Amygdala (tissue), 56 donors: ENCODE data around the gene TMEM163.
"Not testable (repeated sequence)": the region's sequence is repeated elsewhere in the genome, so short reads cannot be mapped to it uniquely, and the experiment has no call there.

Experiments
- DNase-seq, 56 donors: peaks; one replicate each; lab custom pipeline; 2025; lab: John Stamatoyannopoulos, UW

The TMEM163 gene

DNA sequence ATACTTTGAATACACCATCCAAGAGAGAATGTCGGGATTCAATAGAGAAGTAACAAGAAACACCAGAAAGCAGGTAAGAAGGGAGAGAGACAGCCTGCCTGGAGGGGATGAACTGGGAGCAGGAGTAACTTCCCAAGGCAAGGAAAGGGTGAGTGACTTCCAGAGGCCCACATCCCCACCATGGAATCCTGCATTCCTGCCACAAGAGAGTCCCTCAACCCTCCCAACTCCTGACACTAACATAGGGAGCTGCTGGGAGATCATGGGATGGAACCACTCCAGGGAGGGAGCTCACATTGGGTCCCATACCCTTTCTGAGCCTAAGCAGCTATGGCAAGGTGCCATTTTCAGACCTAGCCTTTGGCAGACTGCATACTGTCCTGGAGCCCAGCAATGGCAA is 5.5 kb upstream of the TMEM163 start:
- no peak for DNase-seq

DNA sequence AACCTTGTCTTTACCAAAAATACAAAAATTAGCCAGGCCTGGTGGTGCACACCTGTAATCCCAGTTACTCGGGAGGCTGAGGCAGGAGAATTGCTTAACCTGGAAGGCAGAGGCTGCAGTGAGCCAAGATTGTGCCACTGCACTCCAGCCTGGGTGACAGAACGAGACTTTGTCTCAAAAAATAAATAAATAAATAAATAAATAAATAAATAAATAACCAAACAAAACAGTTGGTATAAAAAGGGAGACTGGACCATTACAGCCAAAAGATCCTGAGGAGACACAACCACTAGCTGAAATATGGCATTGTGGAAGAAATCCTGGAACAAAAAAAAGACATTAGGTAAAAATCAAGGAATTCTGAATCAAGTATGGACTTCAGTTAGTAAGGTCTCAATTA is 4.9 kb upstream of the TMEM163 start:
- DNase-seq, result not testable (repeated sequence)

- DNase-seq, result no peak
Measured at GRCh38 chr2:134722728-134723127, 3.9 kb upstream of the TMEM163 start.

DNA sequence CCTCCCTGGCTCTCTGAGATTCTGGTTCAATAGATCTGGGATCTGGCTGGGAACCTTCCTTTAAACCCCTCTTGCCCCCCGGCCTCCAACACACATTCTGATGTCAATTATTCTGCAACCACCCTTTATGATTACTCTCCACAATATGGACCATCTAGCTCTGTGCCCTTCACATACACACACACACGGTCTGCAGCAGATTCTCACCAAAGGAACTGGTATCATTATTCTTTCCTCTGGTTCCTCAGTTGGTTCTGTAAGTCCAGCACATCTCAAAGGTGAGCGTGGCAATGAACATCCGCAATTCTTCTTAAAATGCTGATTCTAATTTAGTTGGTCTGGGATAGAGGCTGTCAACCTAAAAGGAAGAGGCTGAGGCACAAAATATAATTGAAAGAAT is 2.8 kb upstream of the TMEM163 start:
- no peak for DNase-seq

DNA sequence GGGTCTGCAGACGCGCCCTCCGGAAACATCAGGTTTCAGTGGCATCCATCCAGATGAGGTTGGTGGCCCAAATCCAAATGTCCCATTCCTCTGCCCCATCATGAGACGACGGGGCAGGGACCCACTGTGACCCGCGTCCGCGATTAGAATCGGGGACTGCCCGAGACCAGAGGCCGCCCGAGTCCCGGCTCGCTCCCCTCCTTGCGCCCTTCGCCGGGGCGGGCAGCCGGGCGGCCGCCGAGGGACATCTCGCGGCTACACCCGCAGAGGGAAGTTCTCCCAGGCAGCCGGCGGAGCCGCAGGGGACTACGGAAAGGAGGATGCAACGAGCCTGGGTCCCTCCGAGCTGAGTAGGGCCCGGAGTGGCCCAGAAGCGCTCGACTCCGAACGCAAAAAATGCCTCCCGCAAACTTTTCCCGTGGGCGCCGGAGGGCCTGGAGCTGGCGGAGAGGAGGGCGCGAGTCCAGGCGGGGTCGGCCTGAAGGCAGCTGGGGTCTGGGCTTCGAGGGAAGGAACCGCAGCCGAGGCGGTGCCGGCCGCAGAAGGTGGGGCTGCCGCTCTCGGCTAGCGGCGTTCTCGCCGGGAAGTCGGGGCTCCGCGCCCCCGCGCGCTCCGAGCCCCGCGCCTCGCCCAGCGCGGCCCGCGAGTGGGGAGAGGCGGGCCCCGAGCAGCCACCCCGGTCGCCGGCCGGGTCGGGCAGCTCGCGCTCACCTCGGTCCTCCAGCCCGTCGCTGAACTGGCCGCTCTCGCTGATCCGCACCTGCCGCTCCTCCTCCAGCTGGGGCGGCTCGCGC is 580 bp downstream of the TMEM163 start:
- peak in 2 of 56 donors; percentile 17 to 22 for DNase-seq

GRCh38 chr2:134717286-134718022 is 1.3 kb downstream of the TMEM163 start:
- DNase-seq, result no peak

- no peak for DNase-seq
Measured at GRCh38 chr2:134716721-134717243, 2.0 kb downstream of the TMEM163 start.

DNA sequence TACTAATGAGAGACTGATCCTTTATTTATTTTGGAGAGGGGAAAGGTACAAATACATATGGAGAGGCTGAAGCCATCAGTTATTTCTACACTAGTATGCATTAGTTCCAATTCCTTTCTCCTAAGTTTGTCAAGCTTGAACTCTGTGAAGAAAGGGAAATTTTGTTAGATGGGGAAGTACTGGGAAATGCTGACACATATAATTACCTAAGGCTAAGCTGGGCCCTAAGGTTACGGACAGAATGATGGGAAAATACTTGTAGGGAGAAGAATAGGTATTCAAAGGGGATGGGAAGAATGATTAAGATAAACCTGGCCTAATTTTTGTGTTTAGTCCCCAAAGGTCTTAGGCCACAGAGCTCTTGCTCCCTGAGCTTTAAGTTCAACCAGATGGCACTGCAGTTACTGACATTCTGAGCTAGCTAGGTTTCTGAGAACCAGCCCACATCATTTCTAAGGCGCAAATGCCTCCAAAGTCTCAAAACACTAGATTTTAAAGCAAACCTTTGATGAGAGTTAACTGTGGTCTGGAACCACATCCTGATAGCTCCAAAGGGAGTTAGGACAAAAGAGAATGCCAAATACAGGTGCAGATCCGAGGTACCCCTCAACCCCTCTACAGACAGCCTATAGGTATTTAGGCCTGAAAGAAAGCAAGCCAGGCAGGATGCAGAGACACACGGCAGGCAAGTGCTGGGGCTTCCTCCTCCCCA is 2.7 kb downstream of the TMEM163 start:
- no peak for DNase-seq

DNA sequence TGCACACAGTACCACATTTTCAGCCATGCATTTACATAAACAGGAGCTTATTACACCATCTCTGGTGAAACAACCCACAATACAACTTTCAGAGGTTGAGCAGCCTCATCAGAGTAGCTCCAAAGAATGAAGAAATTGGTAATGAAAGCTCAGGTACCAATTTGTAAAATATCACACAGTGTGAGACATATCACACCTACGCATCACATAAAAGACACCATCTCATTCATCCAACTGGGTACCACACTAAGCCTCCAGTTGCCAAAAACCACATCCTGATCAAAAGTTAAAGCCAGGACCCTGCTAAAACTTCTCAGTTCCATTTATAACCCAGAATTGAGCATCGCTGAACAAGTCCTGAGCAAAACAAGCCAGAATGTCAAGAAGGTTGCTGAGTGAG is 4.6 kb downstream of the TMEM163 start:
- DNase-seq, result no peak

GRCh38 chr2:134713606-134714005 is 5.2 kb downstream of the TMEM163 start:
- no peak for DNase-seq

GRCh38 chr2:134713176-134713575 is 5.6 kb downstream of the TMEM163 start:
- no peak for DNase-seq

GRCh38 chr2:134712736-134713135 is 6.1 kb downstream of the TMEM163 start:
- peak in 1 of 56 donors; percentile 16 for DNase-seq

DNA sequence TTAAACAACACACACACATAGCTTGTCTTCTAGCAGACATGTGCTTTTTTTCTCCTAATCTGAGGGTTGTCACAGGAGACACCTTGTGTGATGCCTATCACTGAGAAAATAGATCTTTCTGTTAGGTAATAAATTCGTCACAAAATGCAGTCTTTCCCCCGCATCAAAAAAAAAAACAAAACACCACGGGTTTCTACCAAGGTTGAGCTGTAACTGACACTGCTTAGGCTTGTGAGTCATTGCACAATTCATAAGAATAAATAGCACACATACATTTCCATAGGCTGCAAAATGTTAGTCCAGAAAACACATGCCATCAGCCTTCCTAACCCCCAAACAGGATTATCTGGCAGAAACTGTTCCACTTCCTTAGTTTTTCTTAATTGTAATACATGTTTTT is 6.5 kb downstream of the TMEM163 start:
- DNase-seq, result no peak

DNA sequence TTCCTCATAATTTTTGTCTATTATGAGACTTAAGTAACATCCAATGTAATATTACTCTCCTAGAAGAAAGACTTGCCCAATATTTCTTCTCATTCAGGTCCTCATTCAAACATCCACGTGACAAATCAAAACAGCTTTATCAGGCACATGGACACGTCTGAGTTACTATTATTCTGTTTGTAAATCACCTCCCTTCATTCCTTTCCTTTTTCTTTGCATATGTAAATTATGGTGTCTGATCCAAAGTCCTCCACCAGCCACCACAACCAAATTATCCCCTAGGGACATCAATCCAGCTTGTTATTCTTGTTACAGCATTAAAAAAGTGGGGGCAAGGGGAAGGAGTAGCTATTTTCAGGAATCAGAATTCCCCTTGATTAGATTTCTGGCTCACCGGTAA is 7.1 kb downstream of the TMEM163 start:
- DNase-seq, result no peak

- no peak for DNase-seq
Measured at GRCh38 chr2:134707330-134707676, 11.5 kb downstream of the TMEM163 start.

GRCh38 chr2:134706587-134707329 is 12.0 kb downstream of the TMEM163 start:
- DNase-seq, result peak in 3 of 56 donors; percentile 2 to 28 (median 17)

GRCh38 chr2:134705861-134706586 is 12.8 kb downstream of the TMEM163 start:
- DNase-seq, result peak in 3 of 56 donors; percentile 19 to 27 (median 23)

- DNase-seq, result no peak
Measured at GRCh38 chr2:134704173-134704572, 14.6 kb downstream of the TMEM163 start.

GRCh38 chr2:134703426-134703825 is 15.4 kb downstream of the TMEM163 start:
- DNase-seq, result no peak

DNA sequence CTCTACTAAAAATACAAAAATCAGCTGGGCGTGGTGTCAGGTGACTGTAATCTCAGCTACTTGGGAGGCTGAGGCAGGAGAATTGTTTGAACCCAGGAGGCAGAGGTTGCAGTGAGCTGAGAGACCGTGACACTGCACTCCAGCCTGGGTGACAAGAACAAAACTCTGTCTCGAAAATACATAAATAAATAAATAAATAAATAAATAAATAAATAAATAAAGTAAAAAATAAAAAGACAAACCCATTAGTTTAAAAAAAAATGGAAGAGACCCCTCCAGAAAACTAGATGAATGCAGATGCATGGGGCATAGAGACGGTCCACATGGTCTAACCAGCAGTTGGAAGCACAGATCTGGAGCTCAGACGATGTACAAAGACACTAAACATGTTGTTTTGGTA is 18.1 kb downstream of the TMEM163 start:
- DNase-seq, result no peak
